Left ventricle myocardium inferior (tissue), 1 donor: ENCODE results near the gene RERE. TPM values are rescaled to one million over a fixed set of nuclear protein-coding genes. Genes with fewer than 3 reads are reported as not detected.

Experiments
- DNase-seq: peaks from one replicate; pipeline ENCODE4 v3.0.0-alpha.2; 2020
- H3K27ac ChIP-seq: fragments of 200-600 bp; replicated peaks from 2 replicates; pipeline ENCODE4 v1.8.0; 2021
- H3K27me3 ChIP-seq: fragments of 200-600 bp; 2 replicates; pipeline ENCODE4 v1.8.0; 2021; ENCODE audit warnings: low read depth
- H3K36me3 ChIP-seq: fragments of 200-600 bp; 2 replicates; pipeline ENCODE4 v1.8.0; 2021
- H3K4me1 ChIP-seq: fragments of 200-600 bp; 2 replicates; pipeline ENCODE4 v1.8.0; 2021
- H3K4me3 ChIP-seq: fragments of 200-600 bp; 2 replicates; pipeline ENCODE4 v1.8.0; 2021; ENCODE audit warnings: mild to moderate bottlenecking, moderate library complexity
- H3K9me3 ChIP-seq: fragments of 200-600 bp; replicated peaks from 2 replicates; pipeline ENCODE4 v1.8.0; 2021
- CTCF ChIP-seq: fragments of 200-600 bp; IDR thresholded peaks from 2 replicates; pipeline ENCODE4 v1.8.0; 2021; ENCODE audit warnings: antibody characterized with exemption, mild to moderate bottlenecking, borderline replicate concordance
- intact Hi-C: fragments of 100-400 bp; cut with micrococcal nuclease; formaldehyde crosslinking; loops from one replicate; pipeline ENCODE4 v1.11.0; 2022
- microRNA-seq: library from miRNA; unstranded; fragments of <30 nt; microRNA quantifications from one replicate; pipeline ENCODE4 v1.2.0, GENCODE V29; 2020
- total RNA-seq: library from RNA; stranded (reverse); fragmentation: NEBNext Ultra II Directional; extraction: Animal tissue kit (Norgen Biotek cat#: 25700); gene quantifications from one replicate; pipeline ENCODE4 v1.2.1, GENCODE V29; 2021
- donor health status: DM: no; HTN: yes; CAD: no; lungs with severe emphysema.

Gene RERE
- total RNA-seq, 1 donor from 2014 or later, result 141 TPM

- no peak overlapping the region for H3K4me3 ChIP-seq
- H3K9me3 ChIP-seq, result no peaks in the 10 kb centered on the region
- no peak for TF ChIP-seq CTCF
- no peaks in the 10 kb centered on the region for H3K36me3 ChIP-seq
- H3K27me3 ChIP-seq, result no peaks in the 10 kb centered on the region
- intact Hi-C loops, result no loop called here
- DNase-seq, result no peak
- no peak overlapping the region for H3K27ac ChIP-seq
- H3K4me1 ChIP-seq, result peaks cover 9% of the 10 kb centered on the region
Measured at GRCh38 chr1:8303876-8304275, 513.6 kb downstream of the RERE start.

- no peak for DNase-seq
- TF ChIP-seq CTCF, result no peak
- no peaks in the 10 kb centered on the region for H3K27me3 ChIP-seq
- H3K4me3 ChIP-seq, result no peak overlapping the region
- intact Hi-C loops, result no loop called here
- no peak overlapping the region for H3K27ac ChIP-seq
- peaks cover 9% of the 10 kb centered on the region for H3K4me1 ChIP-seq
- no peaks in the 10 kb centered on the region for H3K9me3 ChIP-seq
- H3K36me3 ChIP-seq, result no peaks in the 10 kb centered on the region
Measured at GRCh38 chr1:8303141-8303540, 514.3 kb downstream of the RERE start.

Small RNAs within 50 kb of the gene (microRNA-seq; reads per million reads assigned to microRNA genes)
- not detected for gene MIR6728

Other genes with a start within 250 kb of the RERE start
- gene ENO1, start 61.0 kb upstream of the RERE start, total RNA-seq, result 124 TPM
- not detected for gene CA6, start 128.2 kb upstream of the RERE start, total RNA-seq
- gene SLC2A7, start 208.8 kb upstream of the RERE start, total RNA-seq, result not detected